Measurements from ENCODE around the gene PFDN1. TPM values are rescaled to one million over a fixed set of nuclear protein-coding genes. Genes with fewer than 3 reads are reported as not detected.

PFDN1 gene
- polyA plus RNA-seq, 1 donor from 2014 or later: 147 TPM

DNA sequence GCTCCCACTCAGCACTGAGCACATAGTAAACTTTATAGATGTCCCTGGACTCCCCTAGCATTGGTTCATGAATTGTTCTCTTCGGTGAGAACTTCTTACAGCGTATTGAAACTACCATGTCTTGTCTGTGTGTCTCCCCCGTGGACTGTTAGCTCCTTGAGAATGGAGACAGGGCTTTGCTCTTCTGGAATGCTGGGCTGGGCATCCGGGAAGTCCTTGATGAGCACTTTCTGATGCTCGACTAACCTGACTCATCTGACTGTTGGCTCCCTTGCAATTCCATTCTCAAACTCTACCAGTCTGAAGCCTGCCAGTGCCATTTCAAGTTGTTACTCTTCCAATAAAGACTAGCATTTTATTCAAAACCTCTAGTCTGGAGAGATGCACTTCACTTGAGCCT, 15.0 kb upstream of the PFDN1 start:
- no peak for TF ChIP-seq POLR2AphosphoS5 (IDR thresholded peaks at IDR 0.05)
- no peak for TF ChIP-seq EZH2 (IDR thresholded peaks at IDR 0.05; ENCODE audit: borderline replicate concordance, insufficient read depth, low read length, poor library complexity, severe bottlenecking)
- TF ChIP-seq SMC3 (conservative IDR thresholded peaks at IDR 0.05; ENCODE audit: poor library complexity): no peak
- no peak for TF ChIP-seq RAD21 (conservative IDR thresholded peaks at IDR 0.05)
- no peak for TF ChIP-seq REST (IDR thresholded peaks at IDR 0.05; ENCODE audit: borderline replicate concordance)
- TF ChIP-seq EP300 (conservative IDR thresholded peaks at IDR 0.05; ENCODE audit: poor library complexity, severe bottlenecking): no peak
- no peak for TF ChIP-seq MXI1 (conservative IDR thresholded peaks at IDR 0.05; ENCODE audit: poor library complexity, severe bottlenecking)
- TF ChIP-seq, protein P1, sequence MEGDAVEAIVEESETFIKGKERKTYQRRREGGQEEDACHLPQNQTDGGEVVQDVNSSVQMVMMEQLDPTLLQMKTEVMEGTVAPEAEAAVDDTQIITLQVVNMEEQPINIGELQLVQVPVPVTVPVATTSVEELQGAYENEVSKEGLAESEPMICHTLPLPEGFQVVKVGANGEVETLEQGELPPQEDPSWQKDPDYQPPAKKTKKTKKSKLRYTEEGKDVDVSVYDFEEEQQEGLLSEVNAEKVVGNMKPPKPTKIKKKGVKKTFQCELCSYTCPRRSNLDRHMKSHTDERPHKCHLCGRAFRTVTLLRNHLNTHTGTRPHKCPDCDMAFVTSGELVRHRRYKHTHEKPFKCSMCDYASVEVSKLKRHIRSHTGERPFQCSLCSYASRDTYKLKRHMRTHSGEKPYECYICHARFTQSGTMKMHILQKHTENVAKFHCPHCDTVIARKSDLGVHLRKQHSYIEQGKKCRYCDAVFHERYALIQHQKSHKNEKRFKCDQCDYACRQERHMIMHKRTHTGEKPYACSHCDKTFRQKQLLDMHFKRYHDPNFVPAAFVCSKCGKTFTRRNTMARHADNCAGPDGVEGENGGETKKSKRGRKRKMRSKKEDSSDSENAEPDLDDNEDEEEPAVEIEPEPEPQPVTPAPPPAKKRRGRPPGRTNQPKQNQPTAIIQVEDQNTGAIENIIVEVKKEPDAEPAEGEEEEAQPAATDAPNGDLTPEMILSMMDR (IDR thresholded peaks at IDR 0.05; ENCODE audit: poor library complexity, severe bottlenecking): no peak
- TF ChIP-seq TAF1 (IDR thresholded peaks at IDR 0.05; ENCODE audit: low read depth): no peak
- no peaks in the 10 kb centered on the region for H3F3A ChIP-seq (ENCODE audit: insufficient read depth, low read length, poor library complexity, severe bottlenecking)
- no peak overlapping the region for H3K27ac ChIP-seq (ENCODE audit: low read length)
- no peaks in the 10 kb centered on the region for H4K20me1 ChIP-seq (ENCODE audit: insufficient read depth)
- no peaks in the 10 kb centered on the region for H3K9me3 ChIP-seq (ENCODE audit: low read length)
- no peaks in the 10 kb centered on the region for H3K27me3 ChIP-seq (ENCODE audit: insufficient read depth, low read depth, low read length)
- no peaks in the 10 kb centered on the region for H3K9me2 ChIP-seq (ENCODE audit: insufficient read depth, low read length)
- no peak overlapping the region for H3K9ac ChIP-seq (ENCODE audit: low read length)
- no peak overlapping the region for H3K4me2 ChIP-seq (ENCODE audit: low read length)
- H3K4me3 ChIP-seq (ENCODE audit: low read length): no peak overlapping the region
- no peaks in the 10 kb centered on the region for H3K36me3 ChIP-seq (ENCODE audit: insufficient read depth, low read length)
- no peaks in the 10 kb centered on the region for H3K79me2 ChIP-seq (replicated peaks; ENCODE audit: insufficient read depth, low read length)
- H2AFZ ChIP-seq (ENCODE audit: low read depth, low read length): no peak overlapping the region

DNA sequence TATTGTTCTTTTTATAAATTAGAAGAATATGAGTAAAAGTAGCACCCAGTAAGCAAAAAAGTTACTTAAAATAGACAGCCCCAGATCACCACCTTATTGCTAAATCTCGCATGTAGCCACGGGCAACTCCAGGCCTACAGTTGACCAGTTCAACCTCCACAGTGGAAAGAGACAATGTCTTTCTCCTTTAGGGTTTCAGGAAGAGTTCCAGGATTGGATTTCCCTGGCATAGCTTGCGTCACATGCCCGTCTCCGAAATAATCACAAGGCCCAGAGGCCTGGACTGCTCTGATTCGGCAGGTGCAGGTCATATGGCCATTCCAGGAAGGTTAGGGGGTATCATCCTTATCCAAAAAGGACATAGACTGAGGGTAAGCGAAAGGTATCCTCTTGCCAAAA, 9.9 kb upstream of the PFDN1 start:
- no peak overlapping the region for H3K4me3 ChIP-seq (ENCODE audit: low read length)
- H3F3A ChIP-seq (ENCODE audit: insufficient read depth, low read length, poor library complexity, severe bottlenecking): no peaks in the 10 kb centered on the region
- H3K9me2 ChIP-seq (ENCODE audit: insufficient read depth, low read length): no peaks in the 10 kb centered on the region
- TF ChIP-seq TAF1 (IDR thresholded peaks at IDR 0.05; ENCODE audit: low read depth) (no peak), SMC3 (conservative IDR thresholded peaks at IDR 0.05; ENCODE audit: poor library complexity) (no peak), REST (IDR thresholded peaks at IDR 0.05; ENCODE audit: borderline replicate concordance) (no peak), POLR2AphosphoS5 (IDR thresholded peaks at IDR 0.05) (no peak), MXI1 (conservative IDR thresholded peaks at IDR 0.05; ENCODE audit: poor library complexity, severe bottlenecking) (no peak), EP300 (conservative IDR thresholded peaks at IDR 0.05; ENCODE audit: poor library complexity, severe bottlenecking) (no peak), EZH2 (IDR thresholded peaks at IDR 0.05; ENCODE audit: borderline replicate concordance, insufficient read depth, low read length, poor library complexity, severe bottlenecking) (no peak)
- TF ChIP-seq, protein P1 (IDR thresholded peaks at IDR 0.05; ENCODE audit: poor library complexity, severe bottlenecking): no peak
- no peaks in the 10 kb centered on the region for H3K27me3 ChIP-seq (ENCODE audit: insufficient read depth, low read depth, low read length)
- no peak overlapping the region for H3K27ac ChIP-seq (ENCODE audit: low read length)
- H2AFZ ChIP-seq (ENCODE audit: low read depth, low read length): no peak overlapping the region
- no peaks in the 10 kb centered on the region for H3K36me3 ChIP-seq (ENCODE audit: insufficient read depth, low read length)
- no peaks in the 10 kb centered on the region for H3K9me3 ChIP-seq (ENCODE audit: low read length)
- no peak overlapping the region for H3K4me2 ChIP-seq (ENCODE audit: low read length)
- no peaks in the 10 kb centered on the region for H3K79me2 ChIP-seq (replicated peaks; ENCODE audit: insufficient read depth, low read length)
- no peaks in the 10 kb centered on the region for H4K20me1 ChIP-seq (ENCODE audit: insufficient read depth)
- H3K9ac ChIP-seq (ENCODE audit: low read length): no peak overlapping the region
